GM12864 (cell line): ENCODE results near the gene TAS2R10.

ENCODE experiments used
- DNase-seq: peaks from one replicate; pipeline ENCODE4 v3.0.0-alpha.2; 2011; ENCODE audit warnings: low read depth
- H3K4me3 ChIP-seq: 2 replicates; pipeline ENCODE4 v1.5.1; 2011; ENCODE audit warnings: mild to moderate bottlenecking, low read depth, low read length, control low read depth
- TF ChIP-seq, protein P1 (sequence below): IDR thresholded peaks from 2 replicates; pipeline ENCODE4 v1.5.1; 2011; ENCODE audit warnings: low read depth, mild to moderate bottlenecking, moderate library complexity, low read length, control low read depth, inconsistent platforms; ENCODE audit errors: missing control alignments

Gene TAS2R10

DNA sequence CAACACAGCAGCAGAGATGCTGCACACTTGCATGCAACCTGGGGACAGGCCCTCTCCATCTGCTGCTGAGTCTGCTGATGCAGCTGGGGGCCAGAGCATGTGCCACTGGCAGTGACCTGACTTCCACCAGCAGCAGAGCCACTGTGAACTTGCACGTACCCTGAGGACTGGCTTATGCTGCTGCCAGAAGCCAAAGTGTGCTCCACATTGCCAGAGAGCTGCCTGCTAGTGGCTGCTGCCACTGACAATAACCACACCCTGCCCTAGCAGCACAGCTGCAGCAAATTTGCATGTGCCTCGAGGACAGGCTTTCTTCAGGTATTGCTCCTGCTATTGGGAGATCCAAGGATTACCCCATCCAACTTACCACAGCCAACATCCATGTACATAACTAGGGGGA is 27.6 kb upstream of the TAS2R10 start:
- TF ChIP-seq, protein P1, sequence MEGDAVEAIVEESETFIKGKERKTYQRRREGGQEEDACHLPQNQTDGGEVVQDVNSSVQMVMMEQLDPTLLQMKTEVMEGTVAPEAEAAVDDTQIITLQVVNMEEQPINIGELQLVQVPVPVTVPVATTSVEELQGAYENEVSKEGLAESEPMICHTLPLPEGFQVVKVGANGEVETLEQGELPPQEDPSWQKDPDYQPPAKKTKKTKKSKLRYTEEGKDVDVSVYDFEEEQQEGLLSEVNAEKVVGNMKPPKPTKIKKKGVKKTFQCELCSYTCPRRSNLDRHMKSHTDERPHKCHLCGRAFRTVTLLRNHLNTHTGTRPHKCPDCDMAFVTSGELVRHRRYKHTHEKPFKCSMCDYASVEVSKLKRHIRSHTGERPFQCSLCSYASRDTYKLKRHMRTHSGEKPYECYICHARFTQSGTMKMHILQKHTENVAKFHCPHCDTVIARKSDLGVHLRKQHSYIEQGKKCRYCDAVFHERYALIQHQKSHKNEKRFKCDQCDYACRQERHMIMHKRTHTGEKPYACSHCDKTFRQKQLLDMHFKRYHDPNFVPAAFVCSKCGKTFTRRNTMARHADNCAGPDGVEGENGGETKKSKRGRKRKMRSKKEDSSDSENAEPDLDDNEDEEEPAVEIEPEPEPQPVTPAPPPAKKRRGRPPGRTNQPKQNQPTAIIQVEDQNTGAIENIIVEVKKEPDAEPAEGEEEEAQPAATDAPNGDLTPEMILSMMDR: no peak
- H3K4me3 ChIP-seq: no peak overlapping the region
- no peak for DNase-seq

- DNase-seq: no peak
- H3K4me3 ChIP-seq: no peak overlapping the region
- TF ChIP-seq, protein P1: no peak
Measured at GRCh38 chr12:10851243-10851858, 25.2 kb upstream of the TAS2R10 start.

- H3K4me3 ChIP-seq: no peak within 1 kb of the TSS
- TF ChIP-seq, protein P1: no peak
- DNase-seq: no peak
Measured at GRCh38 chr12:10849425-10849878, 23.3 kb upstream of the TAS2R10 start, which contains the start of gene PRR4. PRR4 (minus strand) TSS chr12:10849475; CDS start chr12:10849437, 38 bp downstream.

GRCh38 chr12:10847744-10848143 is 21.6 kb upstream of the TAS2R10 start:
- no peak for DNase-seq
- no peak overlapping the region for H3K4me3 ChIP-seq
- TF ChIP-seq, protein P1: no peak

DNA sequence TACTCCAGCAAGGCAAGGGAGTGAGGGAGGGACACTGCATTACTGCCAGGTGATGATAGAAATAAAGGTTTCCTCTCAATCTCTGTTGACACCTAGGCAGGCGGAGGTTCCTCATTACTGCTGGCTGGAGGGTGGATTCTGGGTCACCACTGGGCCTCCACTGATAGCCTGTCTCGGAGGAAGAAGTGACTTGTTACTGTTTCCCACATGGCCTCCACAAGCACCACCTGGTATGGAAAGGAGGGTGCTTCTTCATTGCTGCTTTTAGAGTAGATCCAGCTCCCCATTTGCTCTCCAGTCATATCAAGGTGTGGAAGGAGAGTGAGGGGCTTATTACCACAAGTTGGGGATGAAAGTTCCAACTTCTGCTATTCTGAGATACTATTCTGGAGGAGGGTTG is 16.7 kb upstream of the TAS2R10 start:
- TF ChIP-seq, protein P1: no peak
- DNase-seq: no peak
- H3K4me3 ChIP-seq: no peak overlapping the region

GRCh38 chr12:10838461-10838860 is 12.3 kb upstream of the TAS2R10 start:
- no peak for DNase-seq
- H3K4me3 ChIP-seq: no peak overlapping the region
- TF ChIP-seq, protein P1: no peak

- DNase-seq: no peak
- H3K4me3 ChIP-seq: no peak overlapping the region
- TF ChIP-seq, protein P1: no peak
Measured at GRCh38 chr12:10829994-10830393, 3.8 kb upstream of the TAS2R10 start.
